Heart right ventricle (tissue), 16 donors: ENCODE measurements around the gene ARID3C. TPM values are rescaled to one million over a fixed set of nuclear protein-coding genes. Genes with fewer than 3 reads are reported as not detected.

ENCODE experiments used
- ATAC-seq, 8 donors: fragments of 200-7000 bp; cut with Tn5 transposase; one replicate each; pipeline ENCODE4 v1.9.1; 2020; ENCODE audit warnings: mild to moderate bottlenecking in 8 of 8, moderate library complexity in 8 of 8, moderate number of reproducible peaks in 1 of 8
- DNase-seq, 2 donors: peaks; one replicate each; pipeline ENCODE4 v3.0.0-alpha.2; 2020
- H3K27ac ChIP-seq, 10 donors: fragments of 200-600 bp; sonication (generic) in 2 of 10; one replicate each; pipeline versions ENCODE4 v1.5.0 to v1.8.0; 2020 to 2022; ENCODE audit warnings: mild to moderate bottlenecking in 3 of 10
- H3K27me3 ChIP-seq, 7 donors: fragments of 200-600 bp; one replicate each; pipeline ENCODE4 v1.8.0; 2021 to 2022; ENCODE audit warnings: mild to moderate bottlenecking in 2 of 7
- H3K36me3 ChIP-seq, 9 donors: fragments of 200-600 bp; sonication (generic) in 1 of 9; one replicate each; pipeline versions ENCODE4 v1.5.0 to v1.8.0; 2020 to 2022; ENCODE audit warnings: mild to moderate bottlenecking in 2 of 9
- H3K4me1 ChIP-seq, 9 donors: fragments of 200-600 bp; sonication (generic) in 1 of 9; one replicate each; pipeline versions ENCODE4 v1.5.0 to v1.8.0; 2020 to 2022; ENCODE audit warnings: mild to moderate bottlenecking in 4 of 9
- H3K4me3 ChIP-seq, 10 donors: fragments of 200-600 bp; sonication (generic) in 2 of 10; one replicate each; pipeline versions ENCODE4 v1.5.0 to v1.8.0; 2020 to 2022; ENCODE audit warnings: mild to moderate bottlenecking in 7 of 10, moderate library complexity in 2 of 10
- H3K9me3 ChIP-seq, 11 donors: fragments of 200-600 bp in 10 of 11; sonication (generic) in 2 of 11; one replicate each; pipeline versions ENCODE4 v1.5.0 to v1.8.0; 2013 to 2022; ENCODE audit warnings: mild to moderate bottlenecking in 2 of 11, control low read depth in 1 of 11, moderate library complexity in 1 of 11
- WGBS, 2 donors: extraction: QIAGEN DNeasy Blood & Tissue Kit; methylation state at CpG; one replicate each; pipeline ENCODE4 v1.1.7; 2013; ENCODE audit warnings: inconsistent platforms in 1 of 2; 5-methylcytosine and 5-hydroxymethylcytosine counted together
- intact Hi-C, 10 donors: fragments of 100-400 bp; cut with DNase I; formaldehyde crosslinking; loops; one replicate each; pipeline versions ENCODE4 v1.11.1 to v1.14.2; 2022
- polyA plus RNA-seq, 2 donors: library from polyadenylated mRNA; stranded (reverse); fragments of 200-250 nt; gene quantifications; one replicate each; pipeline ENCODE4 v1.2.3, GENCODE V29; 2013
- total RNA-seq, 10 donors: library from RNA; stranded (reverse); fragmentation: NEBNext Ultra II Directional in 3 of 10; extraction: Animal tissue kit (Norgen Biotek cat#: 25700) in 3 of 10; gene quantifications; one replicate each; pipeline versions ENCODE4 v1.2.1 to v1.2.4, GENCODE V29; 2021 to 2023
- TF ChIP-seq, protein P1 (sequence below), 9 donors: fragments of 200-600 bp; sonication (generic) in 2 of 9; IDR thresholded peaks; one replicate each; pipeline versions ENCODE4 v1.5.0 to v1.8.0; 2021 to 2022; ENCODE audit warnings: antibody characterized with exemption in 9 of 9, mild to moderate bottlenecking in 5 of 9, moderate library complexity in 1 of 9
- donor health status: Arrhythmogenic right ventricular cardiomyopathy.
- donor health status: ischemic (EF 13 %, LVEDD 7.1; RV severe dilation, severe dysfunction).
- donor health status: healthy with polysubstance abuse.
- donor health status: DM: no; HTN: yes; CAD: no.
- donor health status: DM: no; HTN: no; CAD: no.
- donor health status: ischemic (EF 25% LVEDD 6.9; RV normal size, moderate dysfunction).
- donor health status: ischemic (EF 25% LVEDD 5.7; RV mildly dilated, moderate dysfunction).
- donor health status: healthy.
- donor health status: DM: yes; HTN: yes; CAD: no.
- donor health status: Ischemic cardiomyopathy.
- donor health status: ischemic (EF 35%, LVEDD 5.7; RV mildly dilated, moderate dysfunction).
- donor health status: nonischemic (EF 11% LVEDD 7.7; RV severe dilation, severe dysfunction).
- donor health status: DM: yes; HTN: yes; CAD: no.
- donor health status: PGD.
- donor health status: ischemic (EF 29% LVEDD 5.4; RV normal size, mild dysfunction).
- donor health status: nonischemic (EF 23%, LVEDD 6.1; RV moderate dilation, normal function).

The ARID3C gene
- total and polyA plus RNA-seq, 12 donors = not detected

DNA sequence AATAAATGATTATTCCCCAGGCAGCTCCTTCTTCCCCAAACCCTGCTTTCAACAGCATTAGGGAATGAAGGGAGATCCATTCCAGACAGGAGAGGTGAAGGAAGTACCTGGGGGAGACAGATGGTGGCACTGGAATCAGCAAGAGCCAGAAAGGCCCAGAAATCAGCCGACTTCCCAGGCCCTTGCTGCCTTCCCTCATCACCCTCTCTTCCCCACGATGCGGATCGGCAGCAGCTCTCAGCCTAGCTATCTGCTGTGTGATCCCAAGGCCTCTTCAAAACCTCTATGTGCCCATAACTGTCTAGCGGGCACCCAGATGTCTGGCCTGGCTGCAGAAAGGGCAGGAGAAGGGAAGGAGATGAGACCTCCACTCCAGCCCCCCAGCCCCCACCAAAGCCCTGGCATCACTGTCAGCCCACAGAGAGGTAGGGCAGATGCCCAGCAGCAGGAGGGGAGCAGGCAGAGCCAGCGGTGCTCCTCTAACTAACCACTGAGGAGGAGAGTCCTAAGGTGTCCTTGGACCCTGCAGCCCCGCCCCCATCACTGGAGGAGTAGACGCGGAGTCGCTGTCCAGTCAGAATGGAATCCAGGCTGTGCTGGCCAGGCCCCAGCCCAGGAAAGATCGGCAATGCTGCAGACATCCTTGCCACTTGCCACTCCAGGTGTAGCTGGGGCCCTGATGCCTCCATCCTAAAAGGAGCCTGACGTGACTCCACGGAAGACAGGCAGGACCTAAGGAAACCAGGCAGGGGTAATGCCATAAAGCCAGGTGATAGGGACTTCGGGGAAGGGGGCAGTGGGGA, 52.1 kb downstream of the ARID3C start:
- TF ChIP-seq, protein P1, sequence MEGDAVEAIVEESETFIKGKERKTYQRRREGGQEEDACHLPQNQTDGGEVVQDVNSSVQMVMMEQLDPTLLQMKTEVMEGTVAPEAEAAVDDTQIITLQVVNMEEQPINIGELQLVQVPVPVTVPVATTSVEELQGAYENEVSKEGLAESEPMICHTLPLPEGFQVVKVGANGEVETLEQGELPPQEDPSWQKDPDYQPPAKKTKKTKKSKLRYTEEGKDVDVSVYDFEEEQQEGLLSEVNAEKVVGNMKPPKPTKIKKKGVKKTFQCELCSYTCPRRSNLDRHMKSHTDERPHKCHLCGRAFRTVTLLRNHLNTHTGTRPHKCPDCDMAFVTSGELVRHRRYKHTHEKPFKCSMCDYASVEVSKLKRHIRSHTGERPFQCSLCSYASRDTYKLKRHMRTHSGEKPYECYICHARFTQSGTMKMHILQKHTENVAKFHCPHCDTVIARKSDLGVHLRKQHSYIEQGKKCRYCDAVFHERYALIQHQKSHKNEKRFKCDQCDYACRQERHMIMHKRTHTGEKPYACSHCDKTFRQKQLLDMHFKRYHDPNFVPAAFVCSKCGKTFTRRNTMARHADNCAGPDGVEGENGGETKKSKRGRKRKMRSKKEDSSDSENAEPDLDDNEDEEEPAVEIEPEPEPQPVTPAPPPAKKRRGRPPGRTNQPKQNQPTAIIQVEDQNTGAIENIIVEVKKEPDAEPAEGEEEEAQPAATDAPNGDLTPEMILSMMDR (IDR thresholded peaks at IDR 0.05) = no peak
- ATAC-seq = no peak
- intact Hi-C loops = no loop called here
- Histone ChIP-seq H3K27me3 (peaks cover 7 to 54% (median 33%) of the 10 kb centered on the region in 7 donors), H3K9me3 (no peaks in the 10 kb centered on the region), H3K4me1 (peaks cover 3 to 20% (median 12%) of the 10 kb centered on the region in 9 donors), H3K4me3 (no peak overlapping the region), H3K36me3 (no peaks in the 10 kb centered on the region), H3K27ac (no peak overlapping the region)
- no peak for DNase-seq
- 72 to 75% methylated on average over 14 of the region's 14 CpGs for WGBS, 2 donors

DNA sequence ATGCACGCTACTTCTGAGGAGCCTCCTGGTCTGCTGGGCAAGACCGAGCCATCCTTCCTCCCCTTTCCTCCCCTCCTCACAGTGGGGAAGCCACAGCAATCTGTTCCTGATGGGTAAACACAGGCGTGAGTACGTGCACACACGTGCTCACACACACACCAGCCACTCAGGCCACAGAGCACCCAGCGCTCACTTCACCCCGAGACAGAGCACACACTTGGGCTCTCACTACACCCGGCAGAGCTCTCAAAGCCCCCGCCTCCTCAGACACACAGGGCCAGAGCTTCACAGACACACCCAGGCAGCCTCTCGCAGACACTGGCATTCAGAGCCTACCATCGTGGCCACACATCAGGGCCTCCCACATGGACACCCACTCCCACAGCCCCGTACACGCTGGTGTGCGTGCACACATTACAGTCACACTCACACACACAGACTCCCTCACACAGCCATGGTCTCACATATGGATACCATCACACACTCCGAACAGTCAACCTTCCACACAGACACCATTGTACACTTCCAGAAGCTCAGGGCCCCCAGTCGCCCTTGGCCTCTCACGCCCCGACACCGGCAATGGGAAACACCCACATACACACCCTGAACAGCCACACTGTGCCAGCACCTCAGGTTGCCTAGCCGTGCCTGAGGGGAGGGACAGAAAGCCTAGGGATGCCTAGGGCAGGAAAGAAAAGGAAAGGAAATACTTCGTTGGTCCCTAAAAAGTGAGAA, 52.8 kb downstream of the ARID3C start:
- ATAC-seq = no peak
- WGBS, 2 donors = 87 to 92% methylated on average over 21 of the region's 21 CpGs
- Histone ChIP-seq H3K4me1 (peaks cover 3 to 20% (median 12%) of the 10 kb centered on the region in 9 donors), H3K9me3 (no peaks in the 10 kb centered on the region), H3K4me3 (no peak overlapping the region), H3K27ac (no peak overlapping the region), H3K27me3 (peaks cover 7 to 52% (median 29%) of the 10 kb centered on the region in 7 donors), H3K36me3 (no peaks in the 10 kb centered on the region)
- intact Hi-C loops = no loop called here
- no peak for DNase-seq
- TF ChIP-seq, protein P1 (IDR thresholded peaks at IDR 0.05) = no peak

DNA sequence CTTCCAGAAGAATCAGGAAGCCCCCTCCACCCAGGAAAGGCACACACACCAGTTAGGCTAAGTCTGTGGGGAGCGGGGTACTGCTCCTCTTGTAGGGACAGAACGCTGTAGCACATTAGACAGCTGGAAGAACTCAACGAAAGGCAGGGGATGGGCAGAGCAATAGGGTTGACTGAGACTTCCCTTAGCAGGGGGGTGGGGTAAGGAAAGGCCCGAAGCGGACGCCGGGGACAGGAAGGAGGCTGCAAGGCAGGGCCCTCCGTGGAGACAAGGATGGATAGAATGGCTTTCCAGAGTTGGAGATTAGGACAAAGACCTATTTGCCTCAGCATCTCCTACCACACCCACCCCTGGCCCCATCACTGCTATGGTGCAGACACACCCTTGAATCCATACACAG, 53.6 kb downstream of the ARID3C start:
- Histone ChIP-seq H3K36me3 (no peaks in the 10 kb centered on the region), H3K27me3 (peaks cover 7 to 44% (median 24%) of the 10 kb centered on the region in 7 donors), H3K4me3 (no peak overlapping the region), H3K9me3 (no peaks in the 10 kb centered on the region), H3K27ac (no peak overlapping the region), H3K4me1 (peaks cover 3 to 23% (median 12%) of the 10 kb centered on the region in 9 donors)
- intact Hi-C loops = no loop called here
- WGBS, 2 donors = 38 to 57% methylated on average over 8 of the region's 8 CpGs
- DNase-seq (no peak), ATAC-seq (no peak)
- TF ChIP-seq, protein P1 (IDR thresholded peaks at IDR 0.05) = no peak

DNA sequence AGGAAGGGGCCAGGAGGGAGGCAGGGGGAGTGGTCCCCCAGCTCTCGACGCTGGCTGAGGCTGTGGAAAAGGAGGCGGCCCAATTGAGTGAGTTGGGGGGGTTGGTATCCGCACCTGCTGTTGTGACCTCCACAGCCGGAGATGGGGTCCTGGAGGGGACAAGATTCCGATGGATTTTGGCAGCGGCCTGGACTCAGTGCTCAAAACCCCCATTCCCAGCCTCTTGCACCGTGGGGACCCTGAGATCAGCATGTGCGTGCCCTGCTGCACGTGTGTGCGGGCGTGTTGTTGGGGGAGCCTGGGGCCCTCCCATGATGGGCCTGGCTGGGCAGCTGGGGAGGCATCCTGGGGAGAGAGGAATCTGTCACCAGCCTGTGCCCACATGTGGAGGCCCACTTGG, 54.3 kb downstream of the ARID3C start:
- Histone ChIP-seq H3K36me3 (no peaks in the 10 kb centered on the region), H3K9me3 (no peaks in the 10 kb centered on the region), H3K4me1 (peaks cover 3 to 24% (median 12%) of the 10 kb centered on the region in 9 donors), H3K27me3 (peaks cover 7 to 38% (median 19%) of the 10 kb centered on the region in 7 donors), H3K4me3 (no peak overlapping the region), H3K27ac (no peak overlapping the region)
- DNase-seq (peak in 1 of 2 donors; percentile 4), ATAC-seq (no peak)
- WGBS, 2 donors = 96% methylated on average over 12 of the region's 12 CpGs
- TF ChIP-seq, protein P1 (IDR thresholded peaks at IDR 0.05) = no peak
- intact Hi-C loops = no loop called here
